OCI-LY1 (cell line): Measurements from ENCODE around the gene DBH.

Experiments
- EZH2 ChIP-seq: fragments of 200-600 bp; sonication (generic), shearing (Covaris generic); IDR thresholded peaks from 2 replicates; pipeline ENCODE4 v1.8.0; 2017; ENCODE audit warnings: borderline replicate concordance, mixed run types, mild to moderate bottlenecking, antibody characterized with exemption, low read length, moderate library complexity, mixed read lengths
- TF ChIP-seq, protein P1 (sequence below): fragments of 200-600 bp; sonication (generic), shearing (Covaris generic); IDR thresholded peaks from 2 replicates; pipeline ENCODE4 v1.5.1; 2017; ENCODE audit warnings: mild to moderate bottlenecking, antibody characterized with exemption, low read length, moderate library complexity, mixed read lengths

DNA sequence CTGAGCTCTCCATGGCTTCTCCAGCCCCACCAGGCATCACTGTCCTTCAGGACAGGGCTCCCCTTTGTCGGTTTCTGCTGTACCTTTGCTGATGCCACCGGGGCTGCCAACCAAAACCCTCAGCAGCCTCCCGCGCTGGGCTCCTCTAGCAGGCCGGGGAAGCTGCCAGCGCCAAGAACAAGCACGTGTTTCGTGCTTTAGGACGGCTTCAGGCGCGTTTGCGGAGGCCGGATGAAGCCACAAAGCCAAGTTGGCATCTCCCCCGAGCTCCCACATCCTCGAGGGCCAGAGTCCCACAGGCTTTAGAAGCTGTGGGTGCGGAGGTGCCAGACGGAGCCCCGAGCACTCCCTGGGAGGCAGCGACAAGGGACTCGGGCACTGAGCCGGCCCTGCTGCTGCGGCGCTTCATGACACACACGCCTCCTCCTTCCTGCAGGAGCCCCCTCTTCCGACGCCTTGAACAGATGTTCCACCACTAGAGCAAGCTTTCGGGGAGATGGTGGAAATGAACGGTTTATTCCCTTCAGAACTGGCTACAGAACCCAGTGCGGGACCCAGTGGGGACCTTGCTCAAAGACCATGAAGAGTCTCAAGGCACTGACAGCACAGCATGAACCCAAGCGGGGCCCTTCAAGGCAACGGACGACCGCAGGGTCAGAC lies 65.3 kb downstream of the DBH start:
- TF ChIP-seq EZH2 = no peak
- TF ChIP-seq, protein P1, sequence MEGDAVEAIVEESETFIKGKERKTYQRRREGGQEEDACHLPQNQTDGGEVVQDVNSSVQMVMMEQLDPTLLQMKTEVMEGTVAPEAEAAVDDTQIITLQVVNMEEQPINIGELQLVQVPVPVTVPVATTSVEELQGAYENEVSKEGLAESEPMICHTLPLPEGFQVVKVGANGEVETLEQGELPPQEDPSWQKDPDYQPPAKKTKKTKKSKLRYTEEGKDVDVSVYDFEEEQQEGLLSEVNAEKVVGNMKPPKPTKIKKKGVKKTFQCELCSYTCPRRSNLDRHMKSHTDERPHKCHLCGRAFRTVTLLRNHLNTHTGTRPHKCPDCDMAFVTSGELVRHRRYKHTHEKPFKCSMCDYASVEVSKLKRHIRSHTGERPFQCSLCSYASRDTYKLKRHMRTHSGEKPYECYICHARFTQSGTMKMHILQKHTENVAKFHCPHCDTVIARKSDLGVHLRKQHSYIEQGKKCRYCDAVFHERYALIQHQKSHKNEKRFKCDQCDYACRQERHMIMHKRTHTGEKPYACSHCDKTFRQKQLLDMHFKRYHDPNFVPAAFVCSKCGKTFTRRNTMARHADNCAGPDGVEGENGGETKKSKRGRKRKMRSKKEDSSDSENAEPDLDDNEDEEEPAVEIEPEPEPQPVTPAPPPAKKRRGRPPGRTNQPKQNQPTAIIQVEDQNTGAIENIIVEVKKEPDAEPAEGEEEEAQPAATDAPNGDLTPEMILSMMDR = no peak
